ENCODE measurements around the gene CAPRIN1.

The CAPRIN1 gene

DNA sequence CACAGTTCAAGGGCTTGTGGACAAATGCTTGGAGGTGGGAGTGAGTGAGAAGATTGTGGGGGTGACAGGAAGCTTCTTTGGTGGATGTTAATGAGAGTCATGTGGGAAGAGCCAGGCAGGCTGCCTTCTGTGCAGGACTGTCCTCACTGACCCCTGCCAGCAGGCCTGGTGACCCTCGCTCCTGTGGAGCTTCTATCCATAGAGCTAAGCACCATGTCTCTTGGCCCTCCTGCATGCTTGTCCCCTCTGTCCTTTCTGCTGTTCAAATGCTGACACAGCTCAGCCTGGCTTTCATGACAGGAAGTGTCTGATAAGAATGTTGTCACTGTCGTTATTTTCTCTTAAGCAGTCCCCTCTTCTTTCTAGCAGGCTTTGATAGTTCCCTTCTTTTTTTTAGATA lies 91.5 kb downstream of the CAPRIN1 start:
- DNase-seq (ENCODE audit: low read depth) = no peak

- no peak for DNase-seq (ENCODE audit: low read depth)
Measured at GRCh38 chr11:34145073-34145472, 93.5 kb downstream of the CAPRIN1 start.

GRCh38 chr11:34145847-34146381 lies 94.4 kb downstream of the CAPRIN1 start:
- no peak for DNase-seq (ENCODE audit: low read depth)

- DNase-seq (ENCODE audit: low read depth) = no peak
Measured at GRCh38 chr11:34146411-34146810, 94.9 kb downstream of the CAPRIN1 start.

DNA sequence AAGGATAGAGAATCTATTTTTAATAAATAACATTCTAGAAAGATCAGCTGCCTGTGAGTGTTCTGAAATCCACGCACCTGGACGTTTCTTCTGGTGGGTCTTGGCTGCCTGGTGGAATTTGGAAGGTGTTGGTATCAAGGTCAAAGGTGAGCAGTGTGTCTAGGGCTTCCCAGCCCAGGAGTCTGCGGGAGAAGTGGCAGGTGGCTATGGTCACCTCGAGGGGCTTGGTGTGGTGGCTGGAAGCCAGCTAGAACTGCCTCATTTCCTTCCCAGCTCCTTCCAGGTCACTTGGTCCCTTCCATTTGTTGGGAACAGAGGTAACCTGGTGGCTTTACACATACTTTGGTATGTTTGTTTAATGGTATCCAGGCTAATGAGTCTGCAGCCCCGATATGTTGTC lies 95.3 kb downstream of the CAPRIN1 start:
- no peak for DNase-seq (ENCODE audit: low read depth)

- no peak for DNase-seq (ENCODE audit: low read depth)
Measured at GRCh38 chr11:34147581-34147980, 96.0 kb downstream of the CAPRIN1 start.

- DNase-seq (ENCODE audit: low read depth) = no peak
Measured at GRCh38 chr11:34148504-34149165, 97.1 kb downstream of the CAPRIN1 start.

DNA sequence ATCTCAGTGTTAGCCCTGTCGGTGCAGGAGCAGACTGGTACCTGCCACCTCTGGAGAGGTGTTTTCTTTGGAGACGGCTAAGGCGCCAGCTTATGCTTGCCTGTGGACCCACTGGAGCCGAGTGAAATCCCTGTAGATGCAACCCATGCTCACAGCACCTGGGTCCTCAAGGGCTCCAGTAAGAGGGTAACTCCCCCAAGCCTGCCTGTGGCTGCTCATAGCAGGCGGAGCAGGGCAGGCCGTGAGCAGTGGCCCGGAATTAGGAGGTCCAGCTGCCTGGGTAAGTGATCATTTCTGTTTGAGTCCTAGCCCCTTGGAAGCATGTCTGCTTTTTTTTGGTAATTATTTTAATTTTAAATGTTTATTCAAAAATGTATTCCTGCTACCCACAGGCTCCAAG lies 97.7 kb downstream of the CAPRIN1 start:
- no peak for DNase-seq (ENCODE audit: low read depth)

DNA sequence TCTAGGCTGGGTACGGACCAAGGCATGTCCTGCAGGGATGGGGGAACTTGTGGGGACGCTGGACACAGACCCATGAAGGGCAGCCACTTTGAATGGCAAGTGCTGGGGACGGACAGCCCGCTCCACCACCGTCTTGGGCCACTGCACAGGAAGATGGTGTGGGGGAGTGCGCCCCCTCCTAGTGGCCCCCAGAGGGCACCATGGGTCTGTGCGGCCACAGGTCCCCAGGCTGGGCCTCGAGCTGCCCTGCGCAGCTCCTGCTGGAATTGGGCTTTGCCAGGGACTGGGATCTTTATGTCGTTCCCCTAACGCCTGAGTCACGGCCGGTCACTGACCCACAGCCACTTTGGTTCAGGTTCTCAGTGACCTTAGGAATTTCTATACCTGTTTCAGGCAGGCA lies 98.3 kb downstream of the CAPRIN1 start:
- DNase-seq (ENCODE audit: low read depth) = peak; percentile 42

DNA sequence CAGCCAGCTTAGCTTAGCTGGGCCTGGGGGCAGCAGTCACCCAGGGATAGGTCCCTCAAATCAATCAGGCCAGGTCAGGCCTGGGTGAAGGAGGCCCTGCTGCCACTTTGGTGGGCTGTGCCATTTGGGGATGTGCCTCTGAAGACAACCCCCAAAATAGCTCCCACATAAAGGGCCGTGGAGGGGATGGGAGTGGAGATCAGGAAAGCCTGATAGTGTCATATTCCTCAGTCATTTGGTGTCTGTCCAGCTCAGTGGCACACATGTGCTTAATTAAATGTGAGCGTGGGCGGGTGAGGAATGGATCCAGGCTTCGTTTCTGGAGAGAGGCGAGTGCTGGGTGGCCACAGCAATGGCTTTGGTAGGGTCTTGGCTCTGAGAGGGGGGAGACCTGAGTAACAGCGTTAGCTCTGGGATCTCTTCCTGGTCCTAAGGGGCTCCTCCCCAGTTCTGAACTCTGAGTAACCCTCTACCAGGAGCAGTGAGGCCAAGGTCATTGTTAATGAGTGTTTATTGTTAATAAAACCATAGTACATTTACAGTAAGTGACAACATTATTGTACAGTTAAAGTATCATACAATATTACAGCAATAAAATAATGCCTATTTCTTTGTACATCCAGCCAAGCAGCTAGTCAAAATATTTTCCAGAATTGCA lies 99.1 kb downstream of the CAPRIN1 start:
- DNase-seq (ENCODE audit: low read depth) = no peak

All from ELR (cell line).